GM19043 (cell line): ENCODE data around the gene IP6K1.
A peak's percentile ranks its signal among the peaks of the same experiment; 100 is the strongest.
"Not testable (repeated sequence)": the region's sequence is repeated elsewhere in the genome, so short reads cannot be mapped to it uniquely, and the experiment has no call there.

Experiments
- ATAC-seq: cut with Tn5 transposase; IDR thresholded peaks from one replicate; pipeline ENCODE4 v1.9.1; 2021; ENCODE audit warnings: low read depth; ENCODE audit not compliant: unreplicated experiment

The IP6K1 gene

GRCh38 chr3:49786357-49787181, at the start of gene IP6K1:
Gene IP6K1, minus strand, starts transcription at chr3:49786542. Its CDS starts 38,502 bp downstream, at chr3:49748040.
- ATAC-seq: peak; percentile 99

GRCh38 chr3:49831341-49831740, 45.0 kb upstream of the IP6K1 start:
- ATAC-seq: no peak

GRCh38 chr3:49826016-49826415, 39.7 kb upstream of the IP6K1 start:
- no peak for ATAC-seq

GRCh38 chr3:49823131-49823530, 36.8 kb upstream of the IP6K1 start:
- ATAC-seq: not testable (repeated sequence)

- peak; percentile 81 for ATAC-seq
Observed at GRCh38 chr3:49813497-49814174, 27.3 kb upstream of the IP6K1 start, which contains the start of gene UBA7. Gene UBA7, minus strand, starts transcription at chr3:49813953. Its CDS starts 166 bp downstream, at chr3:49813787.

- ATAC-seq: no peak
Observed at GRCh38 chr3:49812916-49813496, 26.7 kb upstream of the IP6K1 start.

GRCh38 chr3:49807431-49808114, 21.2 kb upstream of the IP6K1 start:
- ATAC-seq: no peak

GRCh38 chr3:49806850-49807249, 20.5 kb upstream of the IP6K1 start:
- no peak for ATAC-seq

- ATAC-seq: no peak
Observed at GRCh38 chr3:49805897-49806701, 19.8 kb upstream of the IP6K1 start.

GRCh38 chr3:49805367-49805782, 19.0 kb upstream of the IP6K1 start:
- ATAC-seq: no peak

- ATAC-seq: no peak
Observed at GRCh38 chr3:49804141-49805041, 18.0 kb upstream of the IP6K1 start.

- ATAC-seq: no peak
Observed at GRCh38 chr3:49803465-49804140, 17.3 kb upstream of the IP6K1 start.

GRCh38 chr3:49802719-49803464, 16.6 kb upstream of the IP6K1 start, which contains the start of gene INKA1:
Gene INKA1, plus strand, starts transcription at chr3:49803261. Its CDS starts 132 bp downstream, at chr3:49803393.
- peak; percentile 50 for ATAC-seq

- no peak for ATAC-seq
Observed at GRCh38 chr3:49801160-49801559, 14.8 kb upstream of the IP6K1 start.

GRCh38 chr3:49799761-49800160, 13.4 kb upstream of the IP6K1 start, which contains the start of gene CDHR4:
Gene CDHR4, minus strand, starts transcription at chr3:49799873. Its CDS starts 61 bp downstream, at chr3:49799812.
- no peak for ATAC-seq

GRCh38 chr3:49799105-49799504, 12.8 kb upstream of the IP6K1 start:
- no peak for ATAC-seq
